ENCODE results near the gene NAGLU.

The NAGLU gene

GRCh38 chr17:42536048-42536371 is at the start of gene NAGLU:
Gene NAGLU (plus strand): TSS chr17:42536241. CDS start chr17:42536273, 32 bp downstream.
- DNase-seq (ENCODE audit: low read depth) = peak; percentile 71

GRCh38 chr17:42488032-42488431 is 48.0 kb upstream of the NAGLU start:
- DNase-seq (ENCODE audit: low read depth) = no peak

GRCh38 chr17:42493319-42493718 is 42.7 kb upstream of the NAGLU start:
- peak; percentile 19 for DNase-seq (ENCODE audit: low read depth)

DNA sequence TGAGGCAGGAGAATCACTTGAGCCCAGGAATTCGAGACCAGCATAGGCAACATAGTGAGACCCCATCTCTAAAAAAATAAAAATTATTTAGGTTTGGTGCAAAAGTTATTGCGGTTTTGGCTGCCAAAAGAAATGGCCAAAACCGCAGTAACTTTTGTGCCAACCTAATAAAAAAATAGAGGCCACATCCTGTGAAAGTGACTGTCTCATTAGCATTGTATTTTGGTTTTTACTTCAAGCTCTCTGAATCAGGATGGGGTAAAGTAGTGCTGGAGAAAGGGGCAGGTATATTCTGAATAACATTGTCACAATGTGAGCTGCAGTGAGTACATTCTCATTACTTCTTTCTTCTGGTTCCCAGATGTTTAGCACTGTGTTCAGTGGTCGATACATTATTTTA is 41.4 kb upstream of the NAGLU start:
- DNase-seq (ENCODE audit: low read depth) = no peak

DNA sequence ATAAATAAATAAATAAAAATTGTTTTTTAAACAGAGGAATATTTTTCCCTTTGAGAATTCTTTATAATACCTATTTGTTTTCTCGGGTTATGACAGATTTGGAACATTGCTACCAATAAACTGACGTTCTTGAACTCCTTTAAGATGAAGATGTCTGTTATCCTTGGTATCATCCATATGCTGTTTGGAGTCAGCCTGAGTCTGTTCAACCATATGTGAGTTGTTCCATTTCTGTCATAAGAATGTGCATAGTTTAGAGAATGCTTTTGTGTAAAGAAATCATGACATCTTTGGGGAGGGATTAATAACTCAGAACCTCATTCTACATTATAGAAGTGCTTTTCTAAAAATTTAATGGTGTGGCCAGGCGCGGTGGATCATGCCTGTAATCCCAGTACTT is 37.2 kb upstream of the NAGLU start:
- no peak for DNase-seq (ENCODE audit: low read depth)

GRCh38 chr17:42502091-42502490 is 34.0 kb upstream of the NAGLU start:
- DNase-seq (ENCODE audit: low read depth) = no peak

DNA sequence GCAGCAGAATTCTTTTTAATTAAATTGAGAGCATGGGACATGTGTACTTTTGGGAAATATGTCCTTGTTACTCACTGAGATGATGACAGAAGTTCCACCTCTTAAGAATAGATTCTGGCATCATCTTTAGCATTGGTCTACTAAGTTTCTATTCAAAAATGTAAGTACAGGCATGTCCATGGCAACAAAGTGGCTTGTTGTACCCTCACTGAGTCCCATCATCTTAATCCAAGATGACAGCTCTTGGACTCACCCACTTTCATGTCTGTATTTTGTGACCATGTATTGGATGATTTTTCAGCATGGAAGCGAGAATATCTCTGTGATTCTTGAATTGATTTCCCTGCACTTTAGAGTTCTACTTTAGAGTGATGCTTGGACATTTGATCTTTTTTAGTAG is 33.1 kb upstream of the NAGLU start:
- DNase-seq (ENCODE audit: low read depth) = no peak

- DNase-seq (ENCODE audit: low read depth) = no peak
Observed at GRCh38 chr17:42507671-42508070, 28.4 kb upstream of the NAGLU start.

- DNase-seq (ENCODE audit: low read depth) = no peak
Observed at GRCh38 chr17:42508426-42509165, 27.4 kb upstream of the NAGLU start.

GRCh38 chr17:42509409-42509808 is 26.6 kb upstream of the NAGLU start:
- no peak for DNase-seq (ENCODE audit: low read depth)

DNA sequence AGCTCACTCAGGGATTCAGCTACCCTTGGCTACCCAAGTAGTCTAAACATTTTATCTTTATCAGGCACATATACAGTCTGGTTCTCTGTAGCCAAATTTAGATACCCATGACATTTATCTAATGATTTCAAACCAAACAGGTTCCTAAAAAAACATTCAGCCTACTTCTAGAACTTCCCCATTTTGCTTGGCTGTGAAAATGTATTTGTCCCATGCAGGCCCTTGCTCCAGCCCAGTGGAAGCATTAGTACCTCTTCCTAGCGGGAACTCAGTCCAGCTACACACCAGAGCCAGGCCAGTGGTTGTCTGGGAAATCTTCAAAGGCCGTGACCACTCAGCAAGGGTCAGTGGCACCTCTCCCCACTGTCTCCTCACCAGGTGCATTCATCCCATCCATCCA is 26.2 kb upstream of the NAGLU start:
- no peak for DNase-seq (ENCODE audit: low read depth)

GRCh38 chr17:42512246-42512645 is 23.8 kb upstream of the NAGLU start:
- no peak for DNase-seq (ENCODE audit: low read depth)

GRCh38 chr17:42512733-42513251 is 23.2 kb upstream of the NAGLU start:
- no peak for DNase-seq (ENCODE audit: low read depth)

DNA sequence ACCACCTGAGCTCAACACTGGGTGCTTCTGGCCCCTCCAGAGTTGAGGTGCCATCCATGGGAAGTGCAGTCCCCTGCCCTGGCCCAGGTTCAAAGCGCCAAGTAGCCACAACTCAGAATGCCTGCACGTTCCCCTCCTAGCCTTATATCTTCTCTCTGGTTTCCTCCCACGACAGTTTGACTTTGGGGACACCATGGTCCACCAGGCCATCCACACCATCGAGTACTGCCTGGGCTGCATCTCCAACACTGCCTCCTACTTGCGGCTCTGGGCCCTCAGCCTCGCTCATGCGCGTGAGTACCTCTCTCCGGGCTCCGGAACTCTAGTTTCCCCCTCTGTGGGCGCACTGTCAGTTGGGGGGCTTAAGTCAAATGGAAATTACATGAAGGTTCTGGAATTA is 22.4 kb upstream of the NAGLU start:
- no peak for DNase-seq (ENCODE audit: low read depth)

DNA sequence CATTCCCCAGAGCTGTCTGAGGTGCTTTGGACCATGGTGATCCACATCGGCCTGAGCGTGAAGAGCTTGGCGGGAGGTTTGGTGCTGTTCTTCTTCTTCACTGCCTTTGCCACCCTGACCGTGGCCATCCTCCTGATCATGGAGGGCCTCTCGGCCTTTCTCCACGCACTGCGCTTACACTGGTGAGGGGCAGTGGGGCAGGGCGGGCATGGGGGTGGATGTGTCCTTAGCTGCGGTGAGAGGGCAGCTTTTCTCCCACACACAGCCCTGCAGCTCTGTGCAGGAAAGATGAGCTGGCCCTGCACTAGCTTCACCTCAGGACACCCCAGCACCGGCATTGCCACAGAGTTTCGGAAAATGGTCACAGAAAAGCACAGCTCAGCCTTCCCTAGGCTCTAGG is 21.8 kb upstream of the NAGLU start:
- DNase-seq (ENCODE audit: low read depth) = no peak

DNA sequence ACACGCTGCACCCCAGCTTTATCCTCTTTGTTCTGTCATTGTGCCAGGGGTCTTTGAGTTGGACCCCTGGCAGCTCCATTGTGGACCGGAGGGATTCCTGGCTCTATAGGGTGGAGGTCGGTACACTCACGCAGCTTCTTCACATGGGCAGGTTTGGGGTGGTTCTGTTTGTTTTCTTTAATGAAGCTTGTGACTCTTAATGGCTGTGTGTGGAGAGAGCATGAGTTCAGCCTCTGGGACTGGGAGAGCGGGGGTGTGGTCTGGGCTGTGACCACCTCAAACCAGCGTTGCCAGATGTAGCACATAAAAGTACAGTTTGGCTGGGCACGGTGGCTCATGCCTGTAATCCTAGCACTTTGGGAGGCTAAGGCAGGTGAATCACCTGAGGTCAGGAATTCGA is 21.2 kb upstream of the NAGLU start:
- no peak for DNase-seq (ENCODE audit: low read depth)

DNA sequence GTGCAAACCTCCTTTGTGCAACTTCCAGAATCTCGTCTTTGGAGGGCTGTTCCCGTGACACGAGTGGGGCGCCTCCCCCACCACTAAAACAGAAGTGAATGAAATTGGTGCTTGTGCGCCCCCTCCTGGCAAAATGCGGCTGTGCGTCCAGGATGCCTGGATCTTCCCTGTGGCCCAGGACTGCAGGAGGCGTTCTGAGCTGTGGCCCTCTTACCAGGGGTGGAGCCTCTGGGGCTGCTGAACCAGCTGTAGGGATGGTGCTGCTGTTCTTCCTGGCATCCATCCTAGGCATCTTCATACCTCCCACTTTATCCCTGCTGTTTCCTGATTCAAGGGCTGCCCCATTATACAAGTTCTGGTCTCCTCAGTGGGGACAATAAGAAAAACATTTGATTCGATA is 18.5 kb upstream of the NAGLU start:
- peak; percentile 86 for DNase-seq (ENCODE audit: low read depth)

GRCh38 chr17:42518046-42518754 is 17.8 kb upstream of the NAGLU start:
- peak; percentile 98 for DNase-seq (ENCODE audit: low read depth)

GRCh38 chr17:42518755-42519545 is 17.1 kb upstream of the NAGLU start:
- peak; percentile 77 for DNase-seq (ENCODE audit: low read depth)

GRCh38 chr17:42519546-42520491 is 16.2 kb upstream of the NAGLU start:
- peak; percentile 99 for DNase-seq (ENCODE audit: low read depth)

DNA sequence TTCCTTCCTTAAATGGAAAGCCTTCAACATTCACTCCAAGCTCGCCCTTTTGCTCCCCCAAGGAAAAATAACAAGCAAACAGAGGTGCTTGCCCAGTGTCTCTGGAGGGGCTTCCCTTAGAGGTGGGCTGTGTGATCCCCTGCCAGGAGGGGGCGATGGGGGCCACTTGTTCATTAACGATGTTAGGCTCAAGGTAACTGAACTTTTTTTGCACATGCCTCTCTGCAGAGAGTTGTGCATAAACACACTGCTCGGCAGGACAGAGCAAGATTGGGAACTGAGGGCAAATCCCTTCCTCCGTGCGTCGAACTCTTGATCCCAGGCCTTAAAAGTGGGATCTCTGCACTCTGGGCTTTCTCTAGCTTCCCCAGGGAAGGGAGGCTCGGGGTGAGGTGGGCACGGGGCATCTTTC is 15.5 kb upstream of the NAGLU start:
- no peak for DNase-seq (ENCODE audit: low read depth)

GRCh38 chr17:42521036-42521435 is 15.0 kb upstream of the NAGLU start:
- no peak for DNase-seq (ENCODE audit: low read depth)

All from amniotic epithelial cell (primary cell).